ENCODE data around the gene SYNJ2.
A peak's percentile ranks its signal among the peaks of the same experiment; 100 is the strongest.

SYNJ2 gene

DNA sequence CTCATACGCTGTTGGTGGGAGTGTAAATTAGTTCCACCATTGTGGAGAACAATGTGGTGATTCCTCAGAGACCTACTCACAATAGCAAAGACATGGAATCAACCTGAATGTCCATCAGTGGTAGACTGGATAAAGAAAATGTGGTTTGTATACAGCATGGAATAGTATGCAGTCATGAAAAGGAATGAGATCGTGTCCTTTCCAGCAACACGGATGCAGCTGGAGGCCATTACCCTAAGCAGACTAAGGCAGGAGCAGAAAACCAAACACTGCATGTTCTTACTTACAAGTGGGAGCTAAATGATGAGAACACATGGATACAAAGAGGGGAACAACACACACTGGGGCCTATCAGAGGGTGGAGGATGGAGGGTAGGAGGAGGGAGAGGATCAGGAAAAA, 54.6 kb downstream of the SYNJ2 start:
- peaks cover 9% of the 10 kb centered on the region for H3K36me3 ChIP-seq (ENCODE audit: control insufficient read depth, insufficient read depth, low read length)
- H3K27ac ChIP-seq (ENCODE audit: low read depth, low read length) = no peak overlapping the region

GRCh38 chr6:158037021-158037420, 55.4 kb downstream of the SYNJ2 start:
- no peak overlapping the region for H3K9ac ChIP-seq (ENCODE audit: low read length)
- H3K36me3 ChIP-seq (ENCODE audit: control insufficient read depth, insufficient read depth, low read length) = peaks cover 9% of the 10 kb centered on the region
- no peak overlapping the region for H3K27ac ChIP-seq (ENCODE audit: low read depth, low read length)
- H3K4me1 ChIP-seq (ENCODE audit: control insufficient read depth, insufficient read depth, low read length) = peaks cover 34% of the 10 kb centered on the region
- no peaks in the 10 kb centered on the region for H3K27me3 ChIP-seq (ENCODE audit: control insufficient read depth, insufficient read depth, low read length)
- H3K4me3 ChIP-seq (ENCODE audit: low read length) = no peak overlapping the region

More for the DNA sequence above, 54.6 kb downstream of the SYNJ2 start:
- Histone ChIP-seq H3K4me3 (ENCODE audit: low read length) (no peak overlapping the region), H3K4me1 (ENCODE audit: control insufficient read depth, insufficient read depth, low read length) (peaks cover 26% of the 10 kb centered on the region), H3K27me3 (ENCODE audit: control insufficient read depth, insufficient read depth, low read length) (no peaks in the 10 kb centered on the region), H3K9ac (ENCODE audit: low read length) (no peak overlapping the region)

DNA sequence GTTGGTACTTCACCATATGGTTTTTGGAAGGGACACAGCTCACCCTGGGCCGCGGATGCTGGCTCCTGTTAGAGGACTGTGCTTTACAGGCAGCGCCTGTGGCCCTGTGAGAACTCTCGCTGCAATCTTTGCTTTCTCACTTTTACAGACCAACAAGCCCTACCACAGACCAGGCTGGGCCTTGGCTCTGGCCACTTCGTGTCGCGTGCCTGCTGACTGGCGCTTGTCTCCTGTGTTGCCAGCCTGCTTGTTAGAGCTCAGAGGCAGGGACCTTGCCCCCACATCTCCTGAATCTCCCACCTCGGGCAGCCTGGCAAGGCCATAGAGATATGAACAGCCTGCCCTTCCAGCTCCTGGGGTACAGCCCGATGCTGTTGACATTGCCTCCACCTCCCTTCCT, 56.1 kb downstream of the SYNJ2 start:
- Histone ChIP-seq H3K27ac (ENCODE audit: low read depth, low read length) (no peak overlapping the region), H3K4me3 (ENCODE audit: low read length) (no peak overlapping the region), H3K4me1 (ENCODE audit: control insufficient read depth, insufficient read depth, low read length) (peaks cover 38% of the 10 kb centered on the region), H3K27me3 (ENCODE audit: control insufficient read depth, insufficient read depth, low read length) (no peaks in the 10 kb centered on the region), H3K9ac (ENCODE audit: low read length) (no peak overlapping the region), H3K36me3 (ENCODE audit: control insufficient read depth, insufficient read depth, low read length) (peaks cover 9% of the 10 kb centered on the region)

GRCh38 chr6:158038291-158039177, 56.9 kb downstream of the SYNJ2 start:
- H3K36me3 ChIP-seq (ENCODE audit: control insufficient read depth, insufficient read depth, low read length) = peaks cover 4% of the 10 kb centered on the region
- H3K27me3 ChIP-seq (ENCODE audit: control insufficient read depth, insufficient read depth, low read length) = no peaks in the 10 kb centered on the region
- no peak overlapping the region for H3K4me3 ChIP-seq (ENCODE audit: low read length)
- H3K9ac ChIP-seq (ENCODE audit: low read length) = no peak overlapping the region
- no peak overlapping the region for H3K27ac ChIP-seq (ENCODE audit: low read depth, low read length)
- peaks cover 32% of the 10 kb centered on the region for H3K4me1 ChIP-seq (ENCODE audit: control insufficient read depth, insufficient read depth, low read length)

- Histone ChIP-seq H3K4me1 (ENCODE audit: control insufficient read depth, insufficient read depth, low read length) (peaks cover 29% of the 10 kb centered on the region), H3K27me3 (ENCODE audit: control insufficient read depth, insufficient read depth, low read length) (no peaks in the 10 kb centered on the region), H3K4me3 (ENCODE audit: low read length) (no peak overlapping the region), H3K36me3 (ENCODE audit: control insufficient read depth, insufficient read depth, low read length) (peaks cover 4% of the 10 kb centered on the region), H3K27ac (ENCODE audit: low read depth, low read length) (no peak overlapping the region), H3K9ac (ENCODE audit: low read length) (no peak overlapping the region)
Measured at GRCh38 chr6:158039178-158039557, 57.5 kb downstream of the SYNJ2 start.

DNA sequence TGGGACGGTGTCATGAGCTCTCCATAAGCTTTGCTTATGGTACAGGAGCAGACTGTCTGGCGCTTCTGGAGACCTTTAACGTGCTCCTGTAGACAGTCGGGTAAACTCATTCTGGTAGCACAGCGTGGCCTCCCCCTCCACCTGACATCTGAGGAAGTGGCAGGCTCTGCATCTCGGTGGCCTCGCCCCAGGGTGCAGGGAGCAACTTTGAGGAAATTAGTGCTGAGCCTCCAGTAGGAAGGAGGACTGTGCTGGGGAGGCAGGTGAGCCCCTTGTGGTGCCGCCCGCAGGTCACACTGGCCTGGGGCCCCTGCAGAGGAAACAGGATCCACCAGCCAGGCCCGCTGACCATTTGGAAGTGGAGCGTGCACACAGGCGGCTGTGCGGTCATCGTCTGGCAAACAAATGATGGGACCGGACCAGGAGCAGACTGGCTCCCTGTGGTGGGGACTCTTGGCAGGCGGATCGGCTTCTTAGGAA, 57.9 kb downstream of the SYNJ2 start:
- no peak overlapping the region for H3K4me3 ChIP-seq (ENCODE audit: low read length)
- H3K27ac ChIP-seq (ENCODE audit: low read depth, low read length) = peak overlapping the region; percentile 80
- no peaks in the 10 kb centered on the region for H3K27me3 ChIP-seq (ENCODE audit: control insufficient read depth, insufficient read depth, low read length)
- peaks cover 4% of the 10 kb centered on the region for H3K36me3 ChIP-seq (ENCODE audit: control insufficient read depth, insufficient read depth, low read length)
- H3K4me1 ChIP-seq (ENCODE audit: control insufficient read depth, insufficient read depth, low read length) = peaks cover 29% of the 10 kb centered on the region
- no peak overlapping the region for H3K9ac ChIP-seq (ENCODE audit: low read length)

GRCh38 chr6:158040051-158040803, 58.6 kb downstream of the SYNJ2 start:
- Histone ChIP-seq H3K36me3 (ENCODE audit: control insufficient read depth, insufficient read depth, low read length) (peaks cover 4% of the 10 kb centered on the region), H3K27me3 (ENCODE audit: control insufficient read depth, insufficient read depth, low read length) (no peaks in the 10 kb centered on the region), H3K9ac (ENCODE audit: low read length) (no peak overlapping the region), H3K4me3 (ENCODE audit: low read length) (peak overlapping the region; percentile 40), H3K4me1 (ENCODE audit: control insufficient read depth, insufficient read depth, low read length) (peaks cover 29% of the 10 kb centered on the region), H3K27ac (ENCODE audit: low read depth, low read length) (peak overlapping the region; percentile 80)

DNA sequence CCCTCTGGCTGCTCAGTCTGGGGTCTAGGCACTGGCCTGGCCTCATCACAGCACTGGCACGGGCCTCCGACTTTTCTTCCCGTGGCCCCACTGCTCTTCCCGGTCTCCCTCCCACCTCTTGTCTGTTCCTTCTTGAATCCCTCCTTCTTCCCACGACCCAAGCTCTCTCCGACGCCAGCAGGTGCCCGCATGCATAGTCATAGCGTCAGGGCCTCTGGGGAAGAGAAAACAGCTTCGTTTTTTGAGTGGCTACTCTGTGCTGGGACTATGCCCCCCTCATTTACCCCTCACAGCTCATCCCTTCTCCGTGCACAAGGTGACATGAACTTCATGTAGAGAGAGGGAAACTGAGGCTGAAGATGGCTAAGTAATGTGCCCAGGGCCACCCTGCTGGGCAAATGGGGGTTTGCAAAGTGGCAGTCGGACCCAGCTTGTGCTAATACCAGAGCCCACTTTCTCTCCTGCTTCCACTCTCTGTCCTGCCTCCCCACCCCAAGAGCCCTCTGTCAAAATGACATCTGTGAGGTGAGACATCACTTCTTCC, 59.2 kb downstream of the SYNJ2 start:
- peak overlapping the region; percentile 10 for H3K9ac ChIP-seq (ENCODE audit: low read length)
- peaks cover 29% of the 10 kb centered on the region for H3K4me1 ChIP-seq (ENCODE audit: control insufficient read depth, insufficient read depth, low read length)
- no peaks in the 10 kb centered on the region for H3K27me3 ChIP-seq (ENCODE audit: control insufficient read depth, insufficient read depth, low read length)
- peak overlapping the region; percentile 80 for H3K27ac ChIP-seq (ENCODE audit: low read depth, low read length)
- H3K36me3 ChIP-seq (ENCODE audit: control insufficient read depth, insufficient read depth, low read length) = peaks cover 4% of the 10 kb centered on the region
- H3K4me3 ChIP-seq (ENCODE audit: low read length) = peak overlapping the region; percentile 40

DNA sequence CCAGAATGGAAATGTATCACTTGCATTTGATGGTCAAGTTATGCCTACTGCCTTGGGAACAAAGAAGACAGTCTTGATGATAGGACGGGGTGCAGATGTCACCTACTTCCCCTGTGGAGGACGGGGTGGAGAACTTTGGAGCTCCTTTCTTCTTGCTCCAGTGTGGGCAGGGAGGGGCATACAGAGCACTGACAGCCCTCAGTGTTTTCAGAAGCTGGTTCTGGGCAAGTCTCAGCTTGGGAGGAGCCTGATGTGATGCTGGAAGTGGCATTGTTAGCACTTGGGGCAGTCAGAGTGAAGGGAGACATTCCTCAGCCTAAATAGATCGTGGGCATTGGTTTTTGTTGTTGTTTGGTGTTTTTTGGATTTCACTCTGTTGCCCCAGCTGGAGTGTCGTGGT, 59.7 kb downstream of the SYNJ2 start:
- peaks cover 29% of the 10 kb centered on the region for H3K4me1 ChIP-seq (ENCODE audit: control insufficient read depth, insufficient read depth, low read length)
- peak overlapping the region; percentile 80 for H3K27ac ChIP-seq (ENCODE audit: low read depth, low read length)
- peaks cover 4% of the 10 kb centered on the region for H3K36me3 ChIP-seq (ENCODE audit: control insufficient read depth, insufficient read depth, low read length)
- no peaks in the 10 kb centered on the region for H3K27me3 ChIP-seq (ENCODE audit: control insufficient read depth, insufficient read depth, low read length)
- no peak overlapping the region for H3K9ac ChIP-seq (ENCODE audit: low read length)
- no peak overlapping the region for H3K4me3 ChIP-seq (ENCODE audit: low read length)

- H3K4me3 ChIP-seq (ENCODE audit: low read length) = no peak overlapping the region
- H3K27ac ChIP-seq (ENCODE audit: low read depth, low read length) = peak overlapping the region; percentile 80
- peaks cover 3% of the 10 kb centered on the region for H3K36me3 ChIP-seq (ENCODE audit: control insufficient read depth, insufficient read depth, low read length)
- no peak overlapping the region for H3K9ac ChIP-seq (ENCODE audit: low read length)
- H3K27me3 ChIP-seq (ENCODE audit: control insufficient read depth, insufficient read depth, low read length) = no peaks in the 10 kb centered on the region
- H3K4me1 ChIP-seq (ENCODE audit: control insufficient read depth, insufficient read depth, low read length) = peaks cover 29% of the 10 kb centered on the region
Measured at GRCh38 chr6:158041788-158042187, 60.1 kb downstream of the SYNJ2 start.

- no peak overlapping the region for H3K4me3 ChIP-seq (ENCODE audit: low read length)
- H3K9ac ChIP-seq (ENCODE audit: low read length) = no peak overlapping the region
- peaks cover 29% of the 10 kb centered on the region for H3K4me1 ChIP-seq (ENCODE audit: control insufficient read depth, insufficient read depth, low read length)
- peak overlapping the region; percentile 80 for H3K27ac ChIP-seq (ENCODE audit: low read depth, low read length)
- H3K36me3 ChIP-seq (ENCODE audit: control insufficient read depth, insufficient read depth, low read length) = no peaks in the 10 kb centered on the region
- no peaks in the 10 kb centered on the region for H3K27me3 ChIP-seq (ENCODE audit: control insufficient read depth, insufficient read depth, low read length)
Measured at GRCh38 chr6:158042245-158042798, 60.7 kb downstream of the SYNJ2 start.

GRCh38 chr6:158043008-158043407, 61.3 kb downstream of the SYNJ2 start:
- no peak overlapping the region for H3K4me3 ChIP-seq (ENCODE audit: low read length)
- H3K4me1 ChIP-seq (ENCODE audit: control insufficient read depth, insufficient read depth, low read length) = peaks cover 29% of the 10 kb centered on the region
- H3K36me3 ChIP-seq (ENCODE audit: control insufficient read depth, insufficient read depth, low read length) = no peaks in the 10 kb centered on the region
- no peak overlapping the region for H3K9ac ChIP-seq (ENCODE audit: low read length)
- peak overlapping the region; percentile 80 for H3K27ac ChIP-seq (ENCODE audit: low read depth, low read length)
- H3K27me3 ChIP-seq (ENCODE audit: control insufficient read depth, insufficient read depth, low read length) = no peaks in the 10 kb centered on the region

All from rectal smooth muscle tissue (tissue), 1 donor.